Smooth muscle cell (in vitro differentiated cells): Measurements from ENCODE around the gene UBAC1. TPM values are rescaled to one million over a fixed set of nuclear protein-coding genes. Genes with fewer than 3 reads are reported as not detected.
A peak's percentile ranks its signal among the peaks of the same experiment; 100 is the strongest.

Experiments used
- DNase-seq: peaks from one replicate; lab custom pipeline; 2025; ENCODE audit not compliant: unreplicated experiment; lab: John Stamatoyannopoulos, UW
- H2AFZ ChIP-seq: fragments of 200-600 bp; sonication (generic); 2 replicates; pipeline ENCODE4 v1.6.0; 2016; ENCODE audit warnings: antibody characterized with exemption, low read depth, mild to moderate bottlenecking
- H3F3A ChIP-seq: fragments of 200-600 bp; sonication (generic); 2 replicates; pipeline ENCODE4 v1.6.0; 2017; ENCODE audit warnings: antibody characterized with exemption, low read depth
- H3K27ac ChIP-seq: fragments of 200-600 bp; sonication (generic); 2 replicates; pipeline ENCODE4 v1.5.1; 2016; ENCODE audit warnings: low read depth, mild to moderate bottlenecking
- H3K27me3 ChIP-seq: fragments of 200-600 bp; sonication (generic); 2 replicates; pipeline ENCODE4 v1.6.1; 2016; ENCODE audit warnings: low read depth, mild to moderate bottlenecking
- H3K36me3 ChIP-seq: fragments of 200-600 bp; sonication (generic); 2 replicates; pipeline ENCODE4 v1.5.1; 2016; ENCODE audit warnings: low read depth
- H3K4me1 ChIP-seq: fragments of 200-600 bp; sonication (generic); 2 replicates; pipeline ENCODE4 v1.5.1; 2016; ENCODE audit warnings: low read depth
- H3K4me2 ChIP-seq: fragments of 200-600 bp; sonication (generic); 2 replicates; pipeline ENCODE4 v1.6.0; 2016; ENCODE audit warnings: mild to moderate bottlenecking
- H3K4me3 ChIP-seq: fragments of 200-600 bp; sonication (generic); 2 replicates; pipeline ENCODE4 v1.5.1; 2016; ENCODE audit warnings: mild to moderate bottlenecking
- H3K79me2 ChIP-seq: fragments of 200-600 bp; sonication (generic); 2 replicates; pipeline ENCODE4 v1.6.0; 2016; ENCODE audit warnings: low read depth, mild to moderate bottlenecking
- H3K9ac ChIP-seq: fragments of 200-600 bp; sonication (generic); 2 replicates; pipeline ENCODE4 v1.6.0; 2016; ENCODE audit warnings: low read depth
- H3K9me3 ChIP-seq: fragments of 200-600 bp; sonication (generic); replicated peaks from 2 replicates; pipeline ENCODE4 v1.5.1; 2016; ENCODE audit warnings: low read depth
- H4K20me1 ChIP-seq: fragments of 200-600 bp; sonication (generic); 2 replicates; pipeline ENCODE4 v1.6.0; 2016; ENCODE audit warnings: low read depth
- CTCF ChIP-seq: fragments of 200-600 bp; sonication (generic); IDR thresholded peaks from 2 replicates; pipeline ENCODE4 v1.5.1; 2017; ENCODE audit warnings: borderline replicate concordance, mild to moderate bottlenecking, antibody characterized with exemption; ENCODE audit not compliant: insufficient read depth, poor library complexity, severe bottlenecking
- WGBS: methylation state at CpG from one replicate; pipeline ENCODE4 v1.1.7; 2016; ENCODE audit warnings: low lambda C conversion rate; 5-methylcytosine and 5-hydroxymethylcytosine counted together
- polyA plus RNA-seq: library from polyadenylated mRNA; unstranded; fragments of >200 nt; fragmentation: Nextera tagmentation; extraction: Ambion mirVana; gene quantifications from 2 replicates; pipeline ENCODE4 v1.2.1, GENCODE V29; 2016
- total RNA-seq: library from RNA; depleted of rRNA; stranded (reverse); fragments of >200 nt; gene quantifications from 2 replicates; pipeline ENCODE4 v1.2.3, GENCODE V29; 2014

Gene UBAC1
- total and polyA plus RNA-seq, 2 experiments from 2014 or later: 35.3 to 43.5 TPM

DNA sequence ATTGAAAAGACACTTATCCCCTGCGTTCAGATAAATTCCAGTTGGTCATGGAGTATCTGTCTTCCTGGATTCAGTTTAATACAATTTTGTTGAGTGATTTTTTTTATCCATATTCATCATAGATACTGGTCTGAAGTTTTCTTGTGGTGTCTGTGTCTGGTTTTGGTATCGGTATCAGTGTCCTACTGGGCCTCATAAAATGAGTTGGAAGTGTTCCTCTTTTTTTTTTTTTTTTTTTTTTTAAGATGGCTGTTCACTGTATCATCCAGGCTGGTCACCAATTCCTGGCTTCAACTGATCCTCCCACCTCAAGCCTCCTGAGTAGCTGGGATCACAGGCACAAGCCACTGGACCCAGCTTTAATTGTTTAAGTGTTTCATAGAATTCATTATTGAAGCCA lies 51.0 kb downstream of the UBAC1 start:
- Histone ChIP-seq H3K79me2 (peaks cover 35% of the 10 kb centered on the region), H3K9ac (no peak overlapping the region), H3K9me3 (no peaks in the 10 kb centered on the region), H3K4me1 (peaks cover 18% of the 10 kb centered on the region), H3K27me3 (no peaks in the 10 kb centered on the region), H3K27ac (no peak overlapping the region), H2AFZ (no peak overlapping the region), H3K36me3 (peaks cover 17% of the 10 kb centered on the region), H3F3A (peaks cover 11% of the 10 kb centered on the region), H3K4me3 (no peak overlapping the region), H3K4me2 (no peak overlapping the region), H4K20me1 (peaks cover 14% of the 10 kb centered on the region)
- no peak for DNase-seq
- TF ChIP-seq CTCF: no peak
- 96% methylated on average over 2 of the region's 2 CpGs for WGBS

- no peak for DNase-seq
- WGBS: 97% methylated on average over 6 of the region's 6 CpGs
- Histone ChIP-seq H3K79me2 (peaks cover 44% of the 10 kb centered on the region), H3K4me2 (peak overlapping the region; percentile 16), H3K9ac (no peak overlapping the region), H2AFZ (no peak overlapping the region), H3K36me3 (peaks cover 15% of the 10 kb centered on the region), H3K27me3 (no peaks in the 10 kb centered on the region), H3K4me3 (no peak overlapping the region), H3K27ac (no peak overlapping the region), H3F3A (peaks cover 18% of the 10 kb centered on the region), H3K4me1 (peaks cover 19% of the 10 kb centered on the region), H4K20me1 (peaks cover 22% of the 10 kb centered on the region), H3K9me3 (no peaks in the 10 kb centered on the region)
- TF ChIP-seq CTCF: no peak
Measured at GRCh38 chr9:135909371-135909770, 51.8 kb downstream of the UBAC1 start.

DNA sequence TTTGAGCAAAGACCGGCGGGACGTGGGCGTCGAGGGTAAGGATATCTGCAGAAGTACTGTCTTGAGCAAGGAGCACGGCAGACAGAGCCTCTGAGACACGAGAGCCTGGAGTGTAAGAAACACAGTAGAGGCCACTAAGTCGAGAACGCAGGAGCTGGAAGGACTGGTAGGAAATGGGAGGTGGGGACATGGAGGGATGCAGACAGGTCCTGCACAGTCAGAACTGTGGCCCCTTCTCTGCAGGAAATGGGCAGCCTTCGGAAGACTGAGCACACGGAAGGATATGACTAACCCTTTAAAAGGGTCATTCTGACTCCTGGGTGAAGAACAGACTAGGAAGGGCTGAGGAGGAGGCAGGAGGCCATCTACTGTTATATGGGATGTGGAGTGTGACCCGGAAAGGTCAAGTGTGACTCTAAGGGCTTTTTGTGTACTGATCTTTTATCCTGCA lies 52.4 kb downstream of the UBAC1 start:
- no peak for DNase-seq
- Histone ChIP-seq H3K27me3 (no peaks in the 10 kb centered on the region), H3K27ac (no peak overlapping the region), H3K9ac (no peak overlapping the region), H3K4me1 (peaks cover 21% of the 10 kb centered on the region), H3K4me3 (peak overlapping the region; percentile 93), H3F3A (peaks cover 19% of the 10 kb centered on the region), H2AFZ (no peak overlapping the region), H3K36me3 (peaks cover 12% of the 10 kb centered on the region), H3K9me3 (no peaks in the 10 kb centered on the region), H3K79me2 (peaks cover 49% of the 10 kb centered on the region), H4K20me1 (peaks cover 28% of the 10 kb centered on the region), H3K4me2 (peak overlapping the region; percentile 96)
- TF ChIP-seq CTCF: no peak
- 80% methylated on average over 12 of the region's 12 CpGs for WGBS

GRCh38 chr9:135908093-135908753 lies 53.0 kb downstream of the UBAC1 start:
- TF ChIP-seq CTCF: no peak
- H3K9me3 ChIP-seq: no peaks in the 10 kb centered on the region
- WGBS: 33% methylated on average over 42 of the region's 42 CpGs
- peak overlapping the region; percentile 9 for H3K27ac ChIP-seq
- H2AFZ ChIP-seq: peak overlapping the region; percentile 85
- no peak for DNase-seq
- H3K4me3 ChIP-seq: peak overlapping the region; percentile 93
- H3F3A ChIP-seq: peaks cover 19% of the 10 kb centered on the region
- H3K79me2 ChIP-seq: peaks cover 55% of the 10 kb centered on the region
- peak overlapping the region; percentile 62 for H3K9ac ChIP-seq
- H3K4me2 ChIP-seq: peak overlapping the region; percentile 96
- peaks cover 24% of the 10 kb centered on the region for H3K4me1 ChIP-seq
- H3K36me3 ChIP-seq: peaks cover 7% of the 10 kb centered on the region
- no peaks in the 10 kb centered on the region for H3K27me3 ChIP-seq
- peaks cover 33% of the 10 kb centered on the region for H4K20me1 ChIP-seq
